Dedifferentiated amniotic fluid mesenchymal stem cell (primary cell): ENCODE data around the gene PLAU.
"Not testable (repeated sequence)": the region's sequence is repeated elsewhere in the genome, so short reads cannot be mapped to it uniquely, and the experiment has no call there.

Experiments used
- DNase-seq: peaks from one replicate; pipeline ENCODE4 v3.0.0-alpha.2; 2016; ENCODE audit errors: extremely low spot score

PLAU gene

DNA sequence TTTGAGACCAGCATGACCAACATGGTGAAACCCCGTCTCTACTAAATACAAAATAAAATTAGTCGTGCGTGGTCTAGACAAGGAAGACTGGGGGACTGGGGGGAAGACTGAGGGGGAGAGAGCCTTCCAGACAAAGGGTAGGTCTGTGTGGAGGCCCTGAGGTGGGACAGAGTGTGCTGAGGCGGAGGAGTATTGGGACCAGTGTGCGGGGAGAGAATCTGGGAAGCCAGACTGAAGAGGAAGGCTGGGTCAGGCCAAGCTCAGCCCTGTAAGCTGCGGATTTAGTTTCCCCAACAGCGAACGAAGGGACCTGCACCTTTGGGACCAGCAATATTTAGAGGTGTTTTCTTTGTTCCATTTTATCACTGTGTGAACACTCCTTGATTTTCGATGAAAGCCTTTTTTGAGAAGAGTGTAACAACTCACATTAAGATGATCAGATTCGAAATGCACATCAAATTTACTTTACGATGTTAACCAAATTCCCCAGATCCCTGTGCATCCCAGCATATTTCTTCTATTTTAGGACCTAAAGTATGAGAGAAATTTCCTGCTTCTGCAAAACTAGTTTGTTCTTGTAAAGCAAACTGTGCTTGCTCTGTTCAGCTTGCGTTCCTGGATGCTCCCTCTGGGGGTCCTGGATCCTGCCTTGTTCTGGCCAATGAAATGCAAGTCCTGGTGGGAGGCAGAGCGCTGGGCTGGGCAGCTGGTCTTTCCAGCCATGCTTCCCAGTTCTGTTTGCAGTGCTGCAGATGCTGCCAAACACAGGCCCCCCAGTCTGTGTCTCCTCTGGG, 39.4 kb downstream of the PLAU start:
- DNase-seq, result no peak

DNA sequence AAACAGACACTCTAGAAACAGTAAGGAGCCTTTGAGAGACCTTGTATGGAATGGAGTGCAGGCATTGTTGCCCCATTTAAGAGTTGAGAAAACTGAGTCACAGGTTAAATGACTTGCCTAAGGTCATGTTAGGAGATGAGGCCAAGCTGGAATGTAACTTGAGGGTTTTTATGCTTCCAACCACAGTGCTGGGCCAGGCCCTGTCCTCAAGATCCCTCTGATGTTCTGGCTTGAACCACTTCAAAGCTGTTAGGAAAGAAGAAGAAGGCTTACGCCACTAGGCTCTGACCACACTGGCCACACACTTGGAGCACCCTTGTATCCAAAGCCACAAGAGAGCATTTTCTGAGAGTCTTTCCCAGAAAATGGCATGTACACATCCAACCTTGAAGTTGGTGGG, 42.7 kb downstream of the PLAU start:
- no peak for DNase-seq

- DNase-seq, result no peak
Measured at GRCh38 chr10:73954737-73955136, 43.8 kb downstream of the PLAU start.

DNA sequence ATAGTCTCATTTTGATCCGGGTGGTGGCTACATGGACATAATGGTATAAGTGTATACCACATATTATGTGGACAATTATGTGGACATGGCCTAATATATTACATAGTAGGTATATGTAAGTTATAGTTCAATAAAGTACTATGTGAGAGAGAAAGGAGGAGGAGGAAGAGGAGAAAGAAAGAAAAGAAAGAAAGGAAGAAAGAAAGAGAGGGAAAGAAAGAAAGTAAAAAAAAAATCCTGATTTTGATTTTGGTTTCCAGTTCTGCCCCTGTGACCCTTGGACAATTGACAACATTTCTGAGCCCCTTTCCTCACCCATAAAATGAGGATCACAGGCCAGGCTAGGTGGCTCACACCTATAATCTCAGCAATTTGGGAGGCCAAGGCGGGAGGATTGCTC, 44.8 kb downstream of the PLAU start:
- DNase-seq, result no peak

GRCh38 chr10:73956476-73957359, 45.8 kb downstream of the PLAU start:
- DNase-seq, result peak; percentile 76

- DNase-seq, result no peak
Measured at GRCh38 chr10:73959484-73960243, 48.7 kb downstream of the PLAU start.

- no peak for DNase-seq
Measured at GRCh38 chr10:73962386-73962785, 51.5 kb downstream of the PLAU start.

GRCh38 chr10:73963533-73963932, 52.6 kb downstream of the PLAU start:
- DNase-seq, result not testable (repeated sequence)

- no peak for DNase-seq
Measured at GRCh38 chr10:73964743-73965142, 53.8 kb downstream of the PLAU start.

DNA sequence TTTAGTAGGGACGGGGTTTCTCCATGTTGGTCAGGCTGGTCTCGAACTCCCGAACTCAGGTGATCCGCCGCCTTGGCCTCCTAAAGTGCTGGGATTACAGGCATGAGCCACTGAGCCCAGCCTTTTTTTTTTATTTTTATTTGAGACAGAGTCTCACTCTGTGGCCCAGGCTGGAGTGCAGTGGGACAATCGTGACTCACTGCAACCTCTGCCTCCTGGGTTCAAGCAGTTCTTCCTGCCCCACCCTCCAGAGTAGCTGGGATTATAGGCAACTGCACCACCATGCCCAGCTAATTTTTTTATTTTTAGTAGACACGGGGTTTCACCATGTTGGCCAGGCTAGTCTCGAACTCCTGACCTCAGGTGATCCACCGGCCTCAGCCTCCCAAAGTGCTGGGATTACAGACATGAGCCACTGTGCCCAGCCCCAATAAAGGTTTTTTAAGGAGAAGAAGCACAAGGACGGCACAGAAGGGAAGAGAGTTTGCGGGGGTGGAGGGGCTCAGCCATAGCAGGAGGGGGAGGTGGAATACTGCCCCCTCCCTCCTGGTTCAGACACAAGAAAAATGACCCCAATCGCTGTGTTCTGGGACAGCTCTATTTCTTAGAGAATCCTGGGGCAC, 54.4 kb downstream of the PLAU start:
- DNase-seq, result not testable (repeated sequence)

GRCh38 chr10:73965890-73966768, 55.2 kb downstream of the PLAU start:
- peak; percentile 99 for DNase-seq

DNA sequence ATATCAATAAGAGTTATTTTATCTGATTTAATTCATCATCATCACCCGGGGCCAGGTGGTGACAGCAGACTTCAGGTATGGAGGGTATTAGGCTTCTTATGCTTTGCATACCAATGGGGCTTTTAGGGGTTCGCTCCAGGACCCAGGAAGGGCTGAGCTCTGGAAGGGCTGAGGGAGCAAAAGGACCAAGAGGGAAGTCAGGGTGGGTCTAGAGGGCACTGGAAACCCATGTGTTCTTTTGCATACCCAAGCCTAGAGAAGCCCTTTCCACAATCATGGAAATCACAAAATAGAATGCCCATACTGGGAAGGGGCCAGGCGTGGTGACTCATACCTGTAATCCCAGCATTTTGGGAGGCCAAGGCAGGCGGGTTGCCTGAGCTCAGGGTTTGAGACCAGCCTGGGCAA, 56.1 kb downstream of the PLAU start:
- DNase-seq, result no peak
